HEK293 (cell line): ENCODE results near the gene GLIS1.
A peak's percentile ranks its signal among the peaks of the same experiment; 100 is the strongest.

Experiments
- CTCF ChIA-PET: fragments of 350-600 bp; formaldehyde crosslinking; extraction: SDS; loops from one replicate; lab custom pipeline; 2021; ENCODE audit warnings: antibody characterized with exemption; lab: Yijun Ruan, JAX
- POLR2A ChIA-PET: fragments of 300-600 bp; formaldehyde crosslinking; extraction: SDS; loops from one replicate; lab custom pipeline; 2020; ENCODE audit warnings: antibody characterized with exemption, inconsistent platforms; lab: Yijun Ruan, JAX
- H3K27ac ChIP-seq: fragments of 200-500 bp; sonication (Bioruptor generic); 2 replicates; pipeline ENCODE4 v1.5.1; 2014; ENCODE audit warnings: low read depth, low read length, control low read depth, inconsistent platforms; ENCODE audit errors: extremely low read depth
- H3K36me3 ChIP-seq, 2 experiments: fragments of 200-500 bp in 1 of 2; sonication (Bioruptor generic) in 1 of 2; 1 replicate in 1 of 2; 2 replicates in 1 of 2; pipeline ENCODE4 v1.5.1; 2014 to 2017; ENCODE audit warnings: inconsistent platforms in 2 of 2, low read length in 2 of 2; ENCODE audit not compliant: control insufficient read depth in 2 of 2, insufficient read depth in 1 of 2
- H3K4me1 ChIP-seq: fragments of 200-500 bp; sonication (Bioruptor generic); 2 replicates; pipeline ENCODE4 v1.5.1; 2014; ENCODE audit warnings: mild to moderate bottlenecking, low read length, inconsistent platforms; ENCODE audit not compliant: control insufficient read depth, insufficient read depth
- H3K4me3 ChIP-seq: 2 replicates; pipeline ENCODE4 v1.5.1; 2011; ENCODE audit warnings: low read depth, mild to moderate bottlenecking, control low read depth, low read length, moderate library complexity
- H3K9me3 ChIP-seq: fragments of 200-500 bp; sonication (Bioruptor generic); 2 replicates; pipeline ENCODE4 v1.5.1; 2014; ENCODE audit warnings: low read depth, low read length, inconsistent platforms; ENCODE audit not compliant: control insufficient read depth, insufficient read depth
- EGR2 ChIP-seq: fragments of 450-650 bp; formaldehyde crosslinking; IDR thresholded peaks from 2 replicates; pipeline ENCODE4 v1.5.1; 2016; ENCODE audit warnings: low read depth, missing biosample characterization, missing genetic modification characterization
- GLI2 ChIP-seq: fragments of 450-650 bp; formaldehyde crosslinking; IDR thresholded peaks from 2 replicates; pipeline ENCODE4; 2017; ENCODE audit warnings: missing biosample characterization, missing genetic modification characterization, low read depth, borderline replicate concordance
- REST ChIP-seq: fragments of 450-650 bp; formaldehyde crosslinking; IDR thresholded peaks from 2 replicates; pipeline ENCODE4 v1.5.1; 2016; ENCODE audit warnings: missing biosample characterization, missing genetic modification characterization
- SP3 ChIP-seq: fragments of 450-650 bp; formaldehyde crosslinking; IDR thresholded peaks from 2 replicates; pipeline ENCODE4 v1.5.1; 2016; ENCODE audit warnings: missing biosample characterization, missing genetic modification characterization
- SP7 ChIP-seq: fragments of 450-650 bp; formaldehyde crosslinking; IDR thresholded peaks from 2 replicates; pipeline ENCODE4 v1.5.1; 2016; ENCODE audit warnings: missing biosample characterization, missing genetic modification characterization
- TSHZ1 ChIP-seq: fragments of 450-650 bp; formaldehyde crosslinking; IDR thresholded peaks from 2 replicates; pipeline ENCODE4 v1.5.1; 2016; ENCODE audit warnings: missing biosample characterization, missing genetic modification characterization, borderline replicate concordance
- ZBTB48 ChIP-seq: fragments of 450-650 bp; formaldehyde crosslinking; IDR thresholded peaks from 2 replicates; pipeline ENCODE4 v1.5.1; 2016; ENCODE audit warnings: missing biosample characterization, missing genetic modification characterization
- ZBTB7A ChIP-seq: fragments of 450-650 bp; formaldehyde crosslinking; IDR thresholded peaks from 2 replicates; pipeline ENCODE4 v1.5.1; 2016; ENCODE audit warnings: low read depth, missing biosample characterization, missing genetic modification characterization
- ZFHX2 ChIP-seq: fragments of 450-650 bp; formaldehyde crosslinking; conservative IDR thresholded peaks from 2 replicates; pipeline ENCODE4 v1.5.1; 2016; ENCODE audit warnings: missing biosample characterization, missing genetic modification characterization
- ZNF114 ChIP-seq: fragments of 450-650 bp; formaldehyde crosslinking; IDR thresholded peaks from 2 replicates; pipeline ENCODE4 v1.5.0; 2017; ENCODE audit warnings: missing biosample characterization, missing genetic modification characterization
- ZNF121 ChIP-seq: fragments of 450-650 bp; formaldehyde crosslinking; IDR thresholded peaks from 2 replicates; pipeline ENCODE4 v1.5.1; 2016; ENCODE audit warnings: missing biosample characterization, missing genetic modification characterization
- ZNF501 ChIP-seq: fragments of 450-650 bp; formaldehyde crosslinking; IDR thresholded peaks from 2 replicates; pipeline ENCODE4 v1.5.1; 2016; ENCODE audit warnings: missing biosample characterization, missing genetic modification characterization
- ZNF585B ChIP-seq: fragments of 450-650 bp; formaldehyde crosslinking; IDR thresholded peaks from 2 replicates; pipeline ENCODE4 v1.5.1; 2016; ENCODE audit warnings: missing biosample characterization, missing genetic modification characterization
- ZNF654 ChIP-seq: fragments of 450-650 bp; formaldehyde crosslinking; IDR thresholded peaks from 2 replicates; pipeline ENCODE4 v1.5.1; 2016; ENCODE audit warnings: low read depth, missing biosample characterization, missing genetic modification characterization
- ZNF792 ChIP-seq: fragments of 450-650 bp; formaldehyde crosslinking; IDR thresholded peaks from 2 replicates; pipeline ENCODE4 v1.5.1; 2016; ENCODE audit warnings: missing biosample characterization, missing genetic modification characterization
- ZNF843 ChIP-seq: fragments of 450-650 bp; formaldehyde crosslinking; IDR thresholded peaks from 2 replicates; pipeline ENCODE4 v1.5.1; 2016; ENCODE audit warnings: missing biosample characterization, missing genetic modification characterization
- ZSCAN4 ChIP-seq: fragments of 450-650 bp; formaldehyde crosslinking; IDR thresholded peaks from 2 replicates; pipeline ENCODE4 v1.5.1; 2017; ENCODE audit warnings: missing biosample characterization, missing genetic modification characterization
- TF ChIP-seq, protein P1 (sequence below): fragments of 450-650 bp; formaldehyde crosslinking; IDR thresholded peaks from 2 replicates; pipeline ENCODE4 v1.5.1; 2017; ENCODE audit warnings: missing biosample characterization, missing genetic modification characterization
- TF ChIP-seq, protein P2 (sequence below): fragments of 450-650 bp; formaldehyde crosslinking; IDR thresholded peaks from 2 replicates; pipeline ENCODE4 v1.5.1; 2017; ENCODE audit warnings: missing biosample characterization, mild to moderate bottlenecking, missing genetic modification characterization, moderate library complexity
- TF ChIP-seq, protein P3 (sequence below): fragments of 450-650 bp; formaldehyde crosslinking; conservative IDR thresholded peaks from 2 replicates; pipeline ENCODE4 v1.5.1; 2016; ENCODE audit warnings: low read depth, missing biosample characterization, missing genetic modification characterization

The GLIS1 gene

DNA sequence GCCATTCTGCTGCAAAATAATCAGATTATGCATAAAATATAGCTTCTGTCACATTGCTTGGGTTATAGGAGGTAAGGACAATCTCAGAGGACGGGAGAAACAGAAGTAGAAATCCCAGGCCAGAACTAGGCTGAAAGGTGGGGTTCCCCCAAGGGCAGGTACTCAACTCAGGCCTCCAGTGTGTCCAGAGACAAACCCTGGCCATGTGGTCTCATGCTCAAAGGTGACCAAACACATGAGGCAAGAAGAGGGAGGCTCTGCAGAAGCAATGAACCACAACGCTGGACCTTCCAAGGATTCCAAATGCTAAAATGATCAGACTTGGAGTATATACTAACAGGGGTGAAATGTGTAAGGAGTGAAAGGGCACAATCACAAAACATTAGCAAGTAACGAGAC is 176.0 kb downstream of the GLIS1 start (continued):
- TF ChIP-seq, protein P1, sequence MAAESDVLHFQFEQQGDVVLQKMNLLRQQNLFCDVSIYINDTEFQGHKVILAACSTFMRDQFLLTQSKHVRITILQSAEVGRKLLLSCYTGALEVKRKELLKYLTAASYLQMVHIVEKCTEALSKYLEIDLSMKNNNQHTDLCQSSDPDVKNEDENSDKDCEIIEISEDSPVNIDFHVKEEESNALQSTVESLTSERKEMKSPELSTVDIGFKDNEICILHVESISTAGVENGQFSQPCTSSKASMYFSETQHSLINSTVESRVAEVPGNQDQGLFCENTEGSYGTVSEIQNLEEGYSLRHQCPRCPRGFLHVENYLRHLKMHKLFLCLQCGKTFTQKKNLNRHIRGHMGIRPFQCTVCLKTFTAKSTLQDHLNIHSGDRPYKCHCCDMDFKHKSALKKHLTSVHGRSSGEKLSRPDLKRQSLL (tag by site-specific recombination), result no peak
- TF ChIP-seq ZNF585B (tag by site-specific recombination) (no peak), REST (no peak), ZNF114 (tag by site-specific recombination) (no peak)
- TF ChIP-seq, all 188 proteins: peak for 0

DNA sequence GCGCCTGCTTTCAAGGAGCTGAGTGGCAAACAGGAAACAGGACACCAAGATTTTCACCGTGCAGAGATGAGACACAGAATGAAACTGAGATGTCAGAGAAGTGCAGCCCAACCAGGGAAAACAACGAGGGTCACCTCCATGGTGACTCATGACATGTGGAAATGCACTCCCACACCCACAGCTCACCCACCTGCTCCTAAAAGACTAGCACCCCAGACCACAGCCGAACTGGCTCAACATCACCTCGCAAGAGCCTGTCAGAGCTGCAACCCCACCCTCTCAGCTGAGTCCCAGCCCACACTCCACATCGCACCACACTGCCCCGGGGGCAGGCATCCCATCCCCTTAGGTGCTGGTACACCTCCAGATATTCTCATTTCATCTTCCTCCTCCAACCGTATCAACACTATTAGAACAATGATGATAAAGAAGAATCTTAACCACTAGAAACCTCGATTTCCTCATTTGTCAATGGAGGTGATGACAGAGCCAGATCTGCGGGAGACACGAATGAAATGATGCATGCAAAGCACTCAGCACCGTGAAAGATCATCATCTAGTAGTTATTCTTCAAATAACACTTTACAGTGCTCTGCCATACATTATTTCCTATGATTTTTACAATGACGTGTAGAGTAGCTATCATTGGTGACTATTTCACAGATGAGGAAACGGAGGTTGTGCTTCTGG is 176.5 kb downstream of the GLIS1 start:
- no peak for TF ChIP-seq SP7
- TF ChIP-seq TSHZ1 (tag by site-specific recombination), result no peak
- TF ChIP-seq ZNF792 (tag by site-specific recombination), result no peak
- TF ChIP-seq ZNF654 (tag by site-specific recombination), result no peak
- TF ChIP-seq, protein P2, sequence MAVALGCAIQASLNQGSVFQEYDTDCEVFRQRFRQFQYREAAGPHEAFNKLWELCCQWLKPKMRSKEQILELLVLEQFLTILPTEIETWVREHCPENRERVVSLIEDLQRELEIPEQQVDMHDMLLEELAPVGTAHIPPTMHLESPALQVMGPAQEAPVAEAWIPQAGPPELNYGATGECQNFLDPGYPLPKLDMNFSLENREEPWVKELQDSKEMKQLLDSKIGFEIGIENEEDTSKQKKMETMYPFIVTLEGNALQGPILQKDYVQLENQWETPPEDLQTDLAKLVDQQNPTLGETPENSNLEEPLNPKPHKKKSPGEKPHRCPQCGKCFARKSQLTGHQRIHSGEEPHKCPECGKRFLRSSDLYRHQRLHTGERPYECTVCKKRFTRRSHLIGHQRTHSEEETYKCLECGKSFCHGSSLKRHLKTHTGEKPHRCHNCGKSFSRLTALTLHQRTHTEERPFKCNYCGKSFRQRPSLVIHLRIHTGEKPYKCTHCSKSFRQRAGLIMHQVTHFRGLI (tag by site-specific recombination), result peak; percentile 85
- no peak for TF ChIP-seq SP3 (tag by site-specific recombination)
- TF ChIP-seq ZBTB48 (tag by site-specific recombination), result no peak
- no peak for TF ChIP-seq GLI2 (tag by site-specific recombination)
- TF ChIP-seq, protein P3, sequence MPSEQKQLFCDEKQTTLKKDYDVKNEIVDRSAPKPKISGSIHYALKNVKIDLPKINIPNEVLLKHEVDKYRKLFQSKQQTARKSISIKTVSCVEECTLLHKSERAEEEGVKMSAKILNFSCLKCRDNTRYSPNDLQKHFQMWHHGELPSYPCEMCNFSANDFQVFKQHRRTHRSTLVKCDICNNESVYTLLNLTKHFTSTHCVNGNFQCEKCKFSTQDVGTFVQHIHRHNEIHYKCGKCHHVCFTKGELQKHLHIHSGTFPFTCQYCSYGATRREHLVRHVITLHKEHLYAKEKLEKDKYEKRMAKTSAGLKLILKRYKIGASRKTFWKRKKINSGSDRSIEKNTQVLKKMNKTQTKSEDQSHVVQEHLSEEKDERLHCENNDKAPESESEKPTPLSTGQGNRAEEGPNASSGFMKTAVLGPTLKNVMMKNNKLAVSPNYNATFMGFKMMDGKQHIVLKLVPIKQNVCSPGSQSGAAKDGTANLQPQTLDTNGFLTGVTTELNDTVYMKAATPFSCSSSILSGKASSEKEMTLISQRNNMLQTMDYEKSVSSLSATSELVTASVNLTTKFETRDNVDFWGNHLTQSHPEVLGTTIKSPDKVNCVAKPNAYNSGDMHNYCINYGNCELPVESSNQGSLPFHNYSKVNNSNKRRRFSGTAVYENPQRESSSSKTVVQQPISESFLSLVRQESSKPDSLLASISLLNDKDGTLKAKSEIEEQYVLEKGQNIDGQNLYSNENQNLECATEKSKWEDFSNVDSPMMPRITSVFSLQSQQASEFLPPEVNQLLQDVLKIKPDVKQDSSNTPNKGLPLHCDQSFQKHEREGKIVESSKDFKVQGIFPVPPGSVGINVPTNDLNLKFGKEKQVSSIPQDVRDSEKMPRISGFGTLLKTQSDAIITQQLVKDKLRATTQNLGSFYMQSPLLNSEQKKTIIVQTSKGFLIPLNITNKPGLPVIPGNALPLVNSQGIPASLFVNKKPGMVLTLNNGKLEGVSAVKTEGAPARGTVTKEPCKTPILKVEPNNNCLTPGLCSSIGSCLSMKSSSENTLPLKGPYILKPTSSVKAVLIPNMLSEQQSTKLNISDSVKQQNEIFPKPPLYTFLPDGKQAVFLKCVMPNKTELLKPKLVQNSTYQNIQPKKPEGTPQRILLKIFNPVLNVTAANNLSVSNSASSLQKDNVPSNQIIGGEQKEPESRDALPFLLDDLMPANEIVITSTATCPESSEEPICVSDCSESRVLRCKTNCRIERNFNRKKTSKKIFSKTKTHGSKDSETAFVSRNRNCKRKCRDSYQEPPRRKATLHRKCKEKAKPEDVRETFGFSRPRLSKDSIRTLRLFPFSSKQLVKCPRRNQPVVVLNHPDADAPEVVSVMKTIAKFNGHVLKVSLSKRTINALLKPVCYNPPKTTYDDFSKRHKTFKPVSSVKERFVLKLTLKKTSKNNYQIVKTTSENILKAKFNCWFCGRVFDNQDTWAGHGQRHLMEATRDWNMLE (tag by site-specific recombination), result no peak
- TF ChIP-seq ZFHX2, result peak; percentile 92
- TF ChIP-seq ZSCAN4 (tag by site-specific recombination), result no peak
- TF ChIP-seq ZNF843 (tag by site-specific recombination), result no peak
- no peak for TF ChIP-seq ZNF121 (tag by site-specific recombination)
- TF ChIP-seq EGR2, result peak; percentile 86
- no peak for TF ChIP-seq ZBTB7A (tag by site-specific recombination)
- TF ChIP-seq ZNF501 (tag by site-specific recombination), result no peak
- no peak overlapping the region for H3K4me3 ChIP-seq
- H3K27ac ChIP-seq, result no peak overlapping the region
- H3K36me3 ChIP-seq, result no peaks in the 10 kb centered on the region
- no peaks in the 10 kb centered on the region for H3K4me1 ChIP-seq
- ChIA-PET CTCF (interaction anchor here (1.3 kb wide), 1 partner anchor 10 kb away, joined by 6 read pairs; no protein-coding TSS in a partner anchor), POLR2A (no interaction called here)
- no peaks in the 10 kb centered on the region for H3K9me3 ChIP-seq
